Left lung (tissue), 10 donors: ENCODE measurements around the gene TH. TPM values are rescaled to one million over a fixed set of nuclear protein-coding genes. Genes with fewer than 3 reads are reported as not detected.

Experiments
- ATAC-seq: fragments of 200-7000 bp; cut with Tn5 transposase; one replicate; pipeline ENCODE4 v1.9.1; 2020; ENCODE audit warnings: moderate library complexity
- DNase-seq, 4 donors: peaks; one replicate each; pipeline ENCODE4 v3.0.0-alpha.2; 2013 to 2020
- H3K27ac ChIP-seq, 2 donors: fragments of 200-600 bp; sonication (generic) in 1 of 2; one replicate each; pipeline versions ENCODE4 v1.5.0 to v1.8.0; 2020 to 2021
- H3K27me3 ChIP-seq, 2 donors: fragments of 200-600 bp; sonication (generic) in 1 of 2; one replicate each; pipeline versions ENCODE4 v1.5.0 to v1.8.0; 2020 to 2021
- H3K36me3 ChIP-seq, 2 donors: fragments of 200-600 bp; sonication (generic) in 1 of 2; one replicate each; pipeline versions ENCODE4 v1.5.0 to v1.8.0; 2020 to 2021
- H3K4me1 ChIP-seq, 2 donors: fragments of 200-600 bp; one replicate each; pipeline ENCODE4 v1.8.0; 2021
- H3K4me3 ChIP-seq, 2 donors: fragments of 200-600 bp; sonication (generic) in 1 of 2; one replicate each; pipeline versions ENCODE4 v1.5.0 to v1.8.0; 2020 to 2021; ENCODE audit warnings: mild to moderate bottlenecking in 1 of 2
- H3K9me3 ChIP-seq, 2 donors: fragments of 200-600 bp; sonication (generic) in 1 of 2; one replicate each; pipeline versions ENCODE4 v1.5.0 to v1.8.0; 2020 to 2021
- intact Hi-C, 2 donors: fragments of 100-400 bp; cut with DNase I; formaldehyde crosslinking; loops; one replicate each; pipeline versions ENCODE4 v1.11.2 to v1.14.2; 2022
- microRNA-seq, 2 donors: library from miRNA; unstranded; fragments of <30 nt; microRNA quantifications; one replicate each; pipeline ENCODE4, GENCODE V29; 2019
- polyA plus RNA-seq, 6 donors: library from polyadenylated mRNA; unstranded; fragments of 120-200 nt; gene quantifications; one replicate each; pipeline ENCODE4 v1.2.1, GENCODE V29; 2013; ENCODE audit not compliant: insufficient read length in 6 of 6
- total RNA-seq, 2 donors: library from RNA; stranded (reverse); fragmentation: NEBNext Ultra II Directional; extraction: Animal tissue kit (Norgen Biotek cat#: 25700); gene quantifications; one replicate each; pipeline ENCODE4 v1.2.1, GENCODE V29; 2021
- TF ChIP-seq, protein P1 (sequence below), 2 donors: fragments of 200-600 bp; sonication (generic) in 1 of 2; IDR thresholded peaks; one replicate each; pipeline versions ENCODE4 v1.5.0 to v1.8.0; 2021; ENCODE audit warnings: antibody characterized with exemption in 2 of 2
- donor health status: DM: no; HTN: yes; CAD: no.
- donor health status: DM: no; HTN: no; CAD: no.

TH gene
- total and polyA plus RNA-seq, 8 donors, result 0.18 to 1.4 (median 0.55) TPM

- ATAC-seq, result no peak
- H3K27ac ChIP-seq, result no peak overlapping the region
Observed at GRCh38 chr11:2114430-2115241, 57.0 kb downstream of the TH start.

More at GRCh38 chr11:2114430-2115241, 57.0 kb downstream of the TH start:
- H3K4me3 ChIP-seq, result no peak overlapping the region
- intact Hi-C loops, result no loop called here
- no peaks in the 10 kb centered on the region for H3K4me1 ChIP-seq
- peaks cover 0 to 14% of the 10 kb centered on the region in 2 donors for H3K9me3 ChIP-seq
- peak in 1 of 4 donors; percentile 60 for DNase-seq
- H3K27me3 ChIP-seq, result peaks cover 0 to 5% of the 10 kb centered on the region in 2 donors
- no peaks in the 10 kb centered on the region for H3K36me3 ChIP-seq
- TF ChIP-seq, protein P1, sequence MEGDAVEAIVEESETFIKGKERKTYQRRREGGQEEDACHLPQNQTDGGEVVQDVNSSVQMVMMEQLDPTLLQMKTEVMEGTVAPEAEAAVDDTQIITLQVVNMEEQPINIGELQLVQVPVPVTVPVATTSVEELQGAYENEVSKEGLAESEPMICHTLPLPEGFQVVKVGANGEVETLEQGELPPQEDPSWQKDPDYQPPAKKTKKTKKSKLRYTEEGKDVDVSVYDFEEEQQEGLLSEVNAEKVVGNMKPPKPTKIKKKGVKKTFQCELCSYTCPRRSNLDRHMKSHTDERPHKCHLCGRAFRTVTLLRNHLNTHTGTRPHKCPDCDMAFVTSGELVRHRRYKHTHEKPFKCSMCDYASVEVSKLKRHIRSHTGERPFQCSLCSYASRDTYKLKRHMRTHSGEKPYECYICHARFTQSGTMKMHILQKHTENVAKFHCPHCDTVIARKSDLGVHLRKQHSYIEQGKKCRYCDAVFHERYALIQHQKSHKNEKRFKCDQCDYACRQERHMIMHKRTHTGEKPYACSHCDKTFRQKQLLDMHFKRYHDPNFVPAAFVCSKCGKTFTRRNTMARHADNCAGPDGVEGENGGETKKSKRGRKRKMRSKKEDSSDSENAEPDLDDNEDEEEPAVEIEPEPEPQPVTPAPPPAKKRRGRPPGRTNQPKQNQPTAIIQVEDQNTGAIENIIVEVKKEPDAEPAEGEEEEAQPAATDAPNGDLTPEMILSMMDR (IDR thresholded peaks at IDR 0.05), result no peak

Small RNA genes within 50 kb of the gene (microRNA-seq; reads per million reads assigned to microRNA genes)
- 0 reads per million in 2 donors for gene MIR4686
- 11.5 to 14.6 reads per million in 2 donors for gene MIR483

Other genes with a start within 250 kb of the TH start
- 10 to 100 TPM; 62.2 to 71.6 TPM for gene MRPL23, start 224.5 kb downstream of the TH start, total RNA-seq
- 10 to 100 TPM; 35.1 to 64.7 (median 40.6) TPM for gene MRPL23, start 224.5 kb downstream of the TH start, polyA plus RNA-seq
- gene H19, start 174.0 kb downstream of the TH start, total RNA-seq, result 100 to 1,000 TPM; 119 to 193 TPM
- gene H19, start 174.0 kb downstream of the TH start, polyA plus RNA-seq, result 1,000 to 10,000 TPM in 1 of 6 donors, 100 to 1,000 TPM in 5; 532 to 1,133 (median 889) TPM
- gene IGF2, start 32.4 kb downstream of the TH start, total RNA-seq, result 10 to 100 TPM; 12.0 to 13.9 TPM
- gene IGF2, start 32.4 kb downstream of the TH start, polyA plus RNA-seq, result 100 to 1,000 TPM in 2 of 6 donors, 10 to 100 TPM in 4; 76.9 to 118 (median 97.4) TPM
- gene INS, start 10.6 kb downstream of the TH start, total RNA-seq, result not detected
- gene INS, start 10.6 kb downstream of the TH start, polyA plus RNA-seq, result not detected
- gene ASCL2, start 98.8 kb upstream of the TH start, total RNA-seq, result 1 to 10 TPM in 1 of 2 donors, under 1 TPM in 1; 0.79 to 2.3 TPM
- gene ASCL2, start 98.8 kb upstream of the TH start, polyA plus RNA-seq, result 1 to 10 TPM in 4 of 6 donors, under 1 TPM in 2; 0.50 to 1.5 (median 1.2) TPM
- 1 to 10 TPM; 2.7 to 6.9 TPM for gene C11orf21, start 130.1 kb upstream of the TH start, total RNA-seq
- gene C11orf21, start 130.1 kb upstream of the TH start, polyA plus RNA-seq, result 1 to 10 TPM; 1.2 to 2.2 (median 1.6) TPM
- gene TSPAN32, start 130.2 kb upstream of the TH start, total RNA-seq, result 1 to 10 TPM; 4.2 to 6.2 TPM
- 1 to 10 TPM; 3.7 to 6.3 (median 4.2) TPM for gene TSPAN32, start 130.2 kb upstream of the TH start, polyA plus RNA-seq
- 100 to 1,000 TPM; 641 to 754 TPM for gene CD81, start 205.5 kb upstream of the TH start, total RNA-seq
- gene CD81, start 205.5 kb upstream of the TH start, polyA plus RNA-seq, result 100 to 1,000 TPM; 595 to 747 (median 646) TPM
- gene TSSC4, start 228.9 kb upstream of the TH start, total RNA-seq, result 10 to 100 TPM; 35.3 to 47.6 TPM
- 10 to 100 TPM; 20.1 to 32.0 (median 23.6) TPM for gene TSSC4, start 228.9 kb upstream of the TH start, polyA plus RNA-seq